Panc1 (cell line): ENCODE results near the gene STXBP1. TPM values are rescaled to one million over a fixed set of nuclear protein-coding genes. Genes with fewer than 3 reads are reported as not detected.
A peak's percentile ranks its signal among the peaks of the same experiment; 100 is the strongest.

Experiments used
- ATAC-seq: fragments of 200-7000 bp; cut with Tn5 transposase; 2 replicates; pipeline ENCODE4 v1.9.1; 2020; ENCODE audit warnings: mild to moderate bottlenecking, moderate library complexity
- BruUV-seq: library from RNA; stranded (reverse); fragments of 400-500 nt; replicated peaks from 2 replicates; lab custom pipeline; 2021; lab: Mats Ljungman, UMichigan
- CTCF ChIA-PET: fragments of 300-600 bp; sonication (Branson Sonifier 250); formaldehyde crosslinking; loops from one replicate; lab custom pipeline; 2022; ENCODE audit warnings: antibody characterized with exemption; lab: Charles Lee
- POLR2A ChIA-PET: fragments of 300-600 bp; sonication (Branson Sonifier 250); formaldehyde crosslinking; loops from one replicate; lab custom pipeline; 2022; ENCODE audit warnings: antibody characterized with exemption; lab: Charles Lee
- DNase-seq: peaks from one replicate; pipeline ENCODE4 v3.0.0-alpha.2; 2010; ENCODE audit warnings: low read depth, low spot score
- H3K27ac ChIP-seq: 2 replicates; pipeline ENCODE4 v1.5.1; 2011; ENCODE audit warnings: mild to moderate bottlenecking, low read length, inconsistent platforms
- H3K27me3 ChIP-seq: fragments of 200-500 bp; sonication (Bioruptor generic); 2 replicates; pipeline ENCODE4 v1.6.0; 2014; ENCODE audit warnings: low read length, inconsistent platforms; ENCODE audit not compliant: control insufficient read depth, insufficient read depth
- H3K36me3 ChIP-seq: fragments of 200-500 bp; sonication (Bioruptor generic); 2 replicates; pipeline ENCODE4 v1.5.1; 2014; ENCODE audit warnings: inconsistent platforms, mild to moderate bottlenecking, low read length, moderate library complexity; ENCODE audit not compliant: control insufficient read depth, insufficient read depth
- H3K4me1 ChIP-seq: 2 replicates; pipeline ENCODE4 v1.5.1; 2011; ENCODE audit warnings: inconsistent platforms, mild to moderate bottlenecking, low read length, moderate library complexity; ENCODE audit not compliant: control insufficient read depth, insufficient read depth
- H3K4me3 ChIP-seq, 2 experiments: 2 replicates each; pipeline ENCODE4 v1.5.1; 2011 to 2012; ENCODE audit warnings: low read depth in 2 of 2, low read length in 2 of 2, mild to moderate bottlenecking in 2 of 2, inconsistent platforms in 1 of 2, moderate library complexity in 1 of 2
- H3K9me3 ChIP-seq: fragments of 200-500 bp; sonication (Bioruptor generic); 2 replicates; pipeline ENCODE4 v1.5.1; 2014; ENCODE audit warnings: low read depth, mild to moderate bottlenecking, inconsistent platforms, low read length, moderate library complexity; ENCODE audit not compliant: control insufficient read depth, insufficient read depth
- POLR2AphosphoS5 ChIP-seq: IDR thresholded peaks from 2 replicates; pipeline ENCODE4 v1.6.1; 2012; ENCODE audit warnings: mild to moderate bottlenecking, low read depth, low read length, moderate library complexity
- REST ChIP-seq, 2 experiments: IDR thresholded peaks; 2 replicates each; pipeline ENCODE4 v1.6.1; 2011 to 2012; ENCODE audit warnings: low read depth in 2 of 2, control low read depth in 1 of 2, low read length in 1 of 2, mild to moderate bottlenecking in 1 of 2, moderate library complexity in 1 of 2; ENCODE audit not compliant: insufficient read depth in 1 of 2
- SIN3A ChIP-seq: IDR thresholded peaks from 2 replicates; pipeline ENCODE4 v1.6.1; 2012; ENCODE audit warnings: low read depth, mild to moderate bottlenecking, low read length, moderate library complexity, borderline replicate concordance; ENCODE audit not compliant: insufficient read depth
- TCF7L2 ChIP-seq: IDR thresholded peaks from 2 replicates; pipeline ENCODE4 v1.6.1; 2011; ENCODE audit warnings: mild to moderate bottlenecking, low read depth, low read length, inconsistent platforms
- in situ Hi-C: cut with HindIII; loops from 2 replicates; pipeline ENCODE4 v1.10.0; 2016; ENCODE audit warnings: low sequenced_read_pairs, low pct_unique_long_range_greater_than_20kb
- intact Hi-C: fragments of 100-400 bp; cut with micrococcal nuclease; formaldehyde crosslinking; loops from one replicate; pipeline ENCODE4 v1.10.0; 2022; ENCODE audit not compliant: unreplicated experiment
- total RNA-seq: library from RNA; stranded (reverse); gene quantifications from one replicate; pipeline ENCODE4 v1.2.1, GENCODE V29; 2021; ENCODE audit not compliant: unreplicated experiment
- TF ChIP-seq, protein P1 (sequence below): fragments of 450-650 bp; IDR thresholded peaks from 2 replicates; pipeline ENCODE4 v1.5.1; 2017; ENCODE audit warnings: mild to moderate bottlenecking

STXBP1 gene
- total RNA-seq, 1 experiment from 2014 or later, result 67.5 TPM

- no peak overlapping the region for H3K27ac ChIP-seq
- CTCF ChIA-PET, result interaction anchor here (0.7 to 0.8 kb wide), 4 partner anchors 15 to 279 kb away, joined by 4 to 6 read pairs (median 4); no protein-coding TSS in a partner anchor
- no peaks in the 10 kb centered on the region for H3K27me3 ChIP-seq
- H3K36me3 ChIP-seq, result no peaks in the 10 kb centered on the region
- intact Hi-C loops, result loop anchor here (5.0 to 10.0 kb wide), 2 partner anchors 84 to 148 kb away; partner anchors contain the start of gene TOR2A
- TF ChIP-seq TCF7L2 (no peak), POLR2AphosphoS5 (no peak)
- TF ChIP-seq, protein P1, sequence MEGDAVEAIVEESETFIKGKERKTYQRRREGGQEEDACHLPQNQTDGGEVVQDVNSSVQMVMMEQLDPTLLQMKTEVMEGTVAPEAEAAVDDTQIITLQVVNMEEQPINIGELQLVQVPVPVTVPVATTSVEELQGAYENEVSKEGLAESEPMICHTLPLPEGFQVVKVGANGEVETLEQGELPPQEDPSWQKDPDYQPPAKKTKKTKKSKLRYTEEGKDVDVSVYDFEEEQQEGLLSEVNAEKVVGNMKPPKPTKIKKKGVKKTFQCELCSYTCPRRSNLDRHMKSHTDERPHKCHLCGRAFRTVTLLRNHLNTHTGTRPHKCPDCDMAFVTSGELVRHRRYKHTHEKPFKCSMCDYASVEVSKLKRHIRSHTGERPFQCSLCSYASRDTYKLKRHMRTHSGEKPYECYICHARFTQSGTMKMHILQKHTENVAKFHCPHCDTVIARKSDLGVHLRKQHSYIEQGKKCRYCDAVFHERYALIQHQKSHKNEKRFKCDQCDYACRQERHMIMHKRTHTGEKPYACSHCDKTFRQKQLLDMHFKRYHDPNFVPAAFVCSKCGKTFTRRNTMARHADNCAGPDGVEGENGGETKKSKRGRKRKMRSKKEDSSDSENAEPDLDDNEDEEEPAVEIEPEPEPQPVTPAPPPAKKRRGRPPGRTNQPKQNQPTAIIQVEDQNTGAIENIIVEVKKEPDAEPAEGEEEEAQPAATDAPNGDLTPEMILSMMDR, result peak; percentile 86
- H3K4me3 ChIP-seq, result no peak overlapping the region
- ATAC-seq (peak; percentile 91), DNase-seq (no peak)
- no TSS peak for BruUV-seq
- POLR2A ChIA-PET, result no interaction called here
- H3K9me3 ChIP-seq, result no peaks in the 10 kb centered on the region
- peaks cover 5% of the 10 kb centered on the region; the same call in 1 of the 2 replicates for H3K4me1 ChIP-seq
- in situ Hi-C loops, result no loop called here
These were observed 25.5 kb upstream of the STXBP1 start for GRCh38 chr9:127586537-127586936.

- in situ Hi-C loops (no loop called here), intact Hi-C loops (loop anchor here (5.0 to 10.0 kb wide), 2 partner anchors 86 to 147 kb away; partner anchors contain the start of gene TOR2A)
- H3K9me3 ChIP-seq, result no peaks in the 10 kb centered on the region
- peaks cover 5% of the 10 kb centered on the region; the same call in 1 of the 2 replicates for H3K4me1 ChIP-seq
- no peak overlapping the region for H3K4me3 ChIP-seq
- no peaks in the 10 kb centered on the region for H3K27me3 ChIP-seq
- BruUV-seq, result no TSS peak
- ATAC-seq (no peak), DNase-seq (no peak)
- H3K27ac ChIP-seq, result no peak overlapping the region
- no peak for TF ChIP-seq TCF7L2
- no peak for TF ChIP-seq SIN3A
- TF ChIP-seq, protein P1, result no peak
- TF ChIP-seq REST (IDR thresholded peaks at IDR 0.05; ENCODE audit: insufficient read depth in 1 of 2, low read depth in 2 of 2, low read length in 1 of 2), result no peak
- no peak for TF ChIP-seq POLR2AphosphoS5
- CTCF ChIA-PET, result interaction anchor here (0.6 to 1.1 kb wide), 2 partner anchors 48 to 137 kb away, joined by 3 read pairs; no protein-coding TSS in a partner anchor
- POLR2A ChIA-PET, result no interaction called here
- no peaks in the 10 kb centered on the region for H3K36me3 ChIP-seq
These were observed 24.1 kb upstream of the STXBP1 start for GRCh38 chr9:127587966-127588365.
